Endothelial cell of umbilical vein (primary cell): Measurements from ENCODE around the gene DDX31. TPM values are rescaled to one million over a fixed set of nuclear protein-coding genes. Genes with fewer than 3 reads are reported as not detected.

ENCODE experiments used
- BruUV-seq: library from RNA; stranded (reverse); fragments of 400-500 nt; replicated peaks from 2 replicates; lab custom pipeline; 2021; lab: Mats Ljungman, UMichigan
- CTCF ChIA-PET: fragments of 300-600, 350-600 bp; sonication (Branson Sonifier 250); formaldehyde crosslinking; loops from one replicate; lab custom pipeline; 2021; ENCODE audit warnings: antibody characterized with exemption, inconsistent platforms; lab: Charles Lee
- POLR2A ChIA-PET: fragments of 300-600, 350-600 bp; sonication (Branson Sonifier 250); formaldehyde crosslinking; loops from one replicate; lab custom pipeline; 2021; ENCODE audit warnings: antibody characterized with exemption, inconsistent platforms; lab: Charles Lee
- DNase-seq: peaks from one replicate; pipeline ENCODE4 v3.0.0-alpha.2; 2011; ENCODE audit warnings: low read depth, low spot score
- FAIRE-seq: peaks from 2 replicates; lab custom pipeline; 2011; peaks lifted over from hg19 to GRCh38; lab: Jason Lieb, UNC
- H2AFZ ChIP-seq: 2 replicates; pipeline ENCODE4 v1.6.0; 2012; ENCODE audit warnings: low read depth, low read length, control low read depth, inconsistent platforms
- H3K27ac ChIP-seq: 2 replicates; pipeline ENCODE4 v1.5.1; 2011; ENCODE audit warnings: low read depth, mild to moderate bottlenecking, control low read depth, low read length, moderate library complexity; ENCODE audit not compliant: insufficient read depth
- H3K27me3 ChIP-seq, 2 experiments: 2 replicates each; pipeline versions ENCODE4 v1.6.0 to v1.6.1; 2011; ENCODE audit warnings: low read length in 2 of 2, mixed read lengths in 1 of 2; ENCODE audit not compliant: control insufficient read depth in 2 of 2, insufficient read depth in 2 of 2
- H3K36me3 ChIP-seq, 2 experiments: 2 replicates in 1 of 2; 3 replicates in 1 of 2; pipeline ENCODE4 v1.5.1; 2011; ENCODE audit warnings: low read length in 2 of 2, mild to moderate bottlenecking in 1 of 2, moderate library complexity in 1 of 2; ENCODE audit not compliant: control insufficient read depth in 2 of 2, insufficient read depth in 2 of 2; ENCODE audit errors: extremely low read depth in 1 of 2
- H3K4me1 ChIP-seq: 3 replicates; pipeline ENCODE4 v1.5.1; 2011; ENCODE audit warnings: mild to moderate bottlenecking, low read length; ENCODE audit not compliant: control insufficient read depth, insufficient read depth; ENCODE audit errors: extremely low read depth
- H3K4me2 ChIP-seq: 2 replicates; pipeline ENCODE4 v1.6.1; 2011; ENCODE audit warnings: low read length, control low read depth, mixed read lengths; ENCODE audit not compliant: insufficient read depth
- H3K4me3 ChIP-seq, 3 experiments: fragments of 200-600 bp in 1 of 3; sonication (generic), shearing (Covaris generic) in 1 of 3; replicated peaks in 1 of 3; 2 replicates each; pipeline ENCODE4 v1.5.1; 2011 to 2016; ENCODE audit warnings: control low read depth in 3 of 3, low read length in 3 of 3, mild to moderate bottlenecking in 2 of 3, inconsistent platforms in 1 of 3, low read depth in 1 of 3, moderate library complexity in 1 of 3; ENCODE audit not compliant: insufficient read depth in 1 of 3
- H3K79me2 ChIP-seq: 2 replicates; pipeline ENCODE4 v1.6.0; 2012; ENCODE audit warnings: low read length, inconsistent platforms; ENCODE audit not compliant: control insufficient read depth, insufficient read depth
- H3K9ac ChIP-seq: replicated peaks from 2 replicates; pipeline ENCODE3; 2011; ENCODE audit warnings: low read length, control low read depth; ENCODE audit not compliant: insufficient read depth; ENCODE audit errors: extremely low read depth
- H3K9me1 ChIP-seq: replicated peaks from 3 replicates; pipeline ENCODE4 v1.6.0; 2011; ENCODE audit warnings: mild to moderate bottlenecking, low read length; ENCODE audit not compliant: control insufficient read depth, insufficient read depth; ENCODE audit errors: extremely low read depth
- H3K9me3 ChIP-seq: replicated peaks from 2 replicates; pipeline ENCODE4 v1.5.1; 2012; ENCODE audit warnings: low read length, inconsistent platforms; ENCODE audit not compliant: control insufficient read depth, insufficient read depth
- H4K20me1 ChIP-seq: replicated peaks from 2 replicates; pipeline ENCODE3; 2011; ENCODE audit warnings: mild to moderate bottlenecking, low read length; ENCODE audit not compliant: control insufficient read depth, insufficient read depth; ENCODE audit errors: extremely low read depth
- CTCF ChIP-seq, 2 donors: IDR thresholded peaks; 1 replicate in 1 of 2; 2 replicates in 1 of 2; pipeline ENCODE4 v1.5.1; 2011; ENCODE audit warnings: low read length in 2 of 2, mild to moderate bottlenecking in 2 of 2, moderate library complexity in 2 of 2, control low read depth in 1 of 2, inconsistent platforms in 1 of 2, low read depth in 1 of 2; ENCODE audit not compliant: insufficient read depth in 1 of 2; ENCODE audit errors: extremely low read depth in 1 of 2
- EZH2 ChIP-seq: IDR thresholded peaks from 2 replicates; pipeline ENCODE4 v1.6.1; 2012; ENCODE audit warnings: borderline replicate concordance, low read depth, mild to moderate bottlenecking, moderate library complexity, low read length, inconsistent platforms; ENCODE audit not compliant: severe bottlenecking
- FOS ChIP-seq: IDR thresholded peaks from 2 replicates; pipeline ENCODE4 v1.6.1; 2011; ENCODE audit warnings: mild to moderate bottlenecking, low read length, moderate library complexity, borderline replicate concordance; ENCODE audit not compliant: insufficient read depth
- GATA2 ChIP-seq: IDR thresholded peaks from 2 replicates; pipeline ENCODE4 v1.7.0; 2011; ENCODE audit warnings: low read depth, mild to moderate bottlenecking, moderate library complexity, mixed read lengths, low read length; ENCODE audit not compliant: insufficient read length, insufficient read depth
- JUN ChIP-seq: IDR thresholded peaks from 2 replicates; pipeline ENCODE4 v1.6.1; 2011; ENCODE audit warnings: borderline replicate concordance, low read depth; ENCODE audit not compliant: insufficient read length, insufficient read depth
- MAX ChIP-seq: IDR thresholded peaks from 2 replicates; pipeline ENCODE4 v1.6.1; 2011; ENCODE audit not compliant: insufficient read depth, insufficient read length
- MYC ChIP-seq: IDR thresholded peaks from one replicate; pipeline ENCODE4 v1.6.1; 2011; ENCODE audit warnings: mild to moderate bottlenecking, low read depth, low read length
- POLR2A ChIP-seq: IDR thresholded peaks from 2 replicates; pipeline ENCODE4 v1.6.1; 2012; ENCODE audit warnings: low read depth, mild to moderate bottlenecking, control low read depth, low read length
- POLR2AphosphoS5 ChIP-seq: IDR thresholded peaks from 2 replicates; pipeline ENCODE4 v1.6.1; 2012; ENCODE audit warnings: low read depth, mild to moderate bottlenecking, control low read depth, low read length, moderate library complexity; ENCODE audit not compliant: insufficient read depth
- dilution Hi-C: fragments of 300-500 bp; cut with MboI; formaldehyde crosslinking; loops from one replicate; pipeline ENCODE4 v1.15.0; 2019; ENCODE audit warnings: low sequenced_read_pairs; ENCODE audit not compliant: extremely low pct_ligation_motif_present
- intact Hi-C: fragments of 100-400 bp; cut with micrococcal nuclease; formaldehyde crosslinking; loops from one replicate; pipeline ENCODE4 v1.10.0; 2022
- polyA plus RNA-seq, 4 experiments: library from polyadenylated mRNA; depleted of rRNA in 3 of 4; stranded (reverse) in 3 of 4; unstranded in 1 of 4; fragments of >200 nt; gene quantifications; 2 replicates each; pipeline versions ENCODE4 v1.2.1 to v1.2.3, GENCODE V29; 2011 to 2012; ENCODE audit warnings: missing spikeins in 1 of 4
- total RNA-seq: library from RNA; stranded (reverse); gene quantifications from 2 replicates; pipeline ENCODE4 v1.2.3, GENCODE V29; 2021

The DDX31 gene
- total and polyA plus RNA-seq, 2 donors (not counting 3 experiments of a cell fraction or from before 2014, with no cell fraction given): 8.0 to 16.3 TPM

- DNase-seq: no peak
- dilution Hi-C loops: no loop called here
- H3K9me3 ChIP-seq: no peaks in the 10 kb centered on the region
- H3K4me3 ChIP-seq: no peak overlapping the region
- POLR2A ChIA-PET: no interaction called here
- H3K9ac ChIP-seq: no peak overlapping the region
- BruUV-seq: no TSS peak
- no peaks in the 10 kb centered on the region for H3K79me2 ChIP-seq
- CTCF ChIA-PET: interaction anchor here (0.8 to 2.9 kb wide), 3 partner anchors 15 to 75 kb away, joined by 3 to 9 read pairs (median 3); partner anchors contain the start of gene GTF3C4
- H3K27me3 ChIP-seq: no peaks in the 10 kb centered on the region
- no peak overlapping the region for H3K4me2 ChIP-seq
- H3K9me1 ChIP-seq: no peaks in the 10 kb centered on the region
- H3K4me1 ChIP-seq: no peaks in the 10 kb centered on the region
- no peak overlapping the region for H3K27ac ChIP-seq
- no peaks in the 10 kb centered on the region for H4K20me1 ChIP-seq
- intact Hi-C loops: no loop called here
- TF ChIP-seq FOS: peak; percentile 41
- TF ChIP-seq JUN: no peak
- peak in 1 of 2 donors; percentile 14 for TF ChIP-seq CTCF (IDR thresholded peaks at IDR 0.05; ENCODE audit: extremely low read depth in 1 of 2, insufficient read depth in 1 of 2, low read depth in 1 of 2, low read length in 2 of 2)
- H2AFZ ChIP-seq: no peak overlapping the region
- H3K36me3 ChIP-seq: peaks cover 3 to 6% of the 10 kb centered on the region in 2 experiments
- peak; percentile 31 for FAIRE-seq
These were observed 24.4 kb upstream of the DDX31 start for GRCh38 chr9:132694144-132694543.

DNA sequence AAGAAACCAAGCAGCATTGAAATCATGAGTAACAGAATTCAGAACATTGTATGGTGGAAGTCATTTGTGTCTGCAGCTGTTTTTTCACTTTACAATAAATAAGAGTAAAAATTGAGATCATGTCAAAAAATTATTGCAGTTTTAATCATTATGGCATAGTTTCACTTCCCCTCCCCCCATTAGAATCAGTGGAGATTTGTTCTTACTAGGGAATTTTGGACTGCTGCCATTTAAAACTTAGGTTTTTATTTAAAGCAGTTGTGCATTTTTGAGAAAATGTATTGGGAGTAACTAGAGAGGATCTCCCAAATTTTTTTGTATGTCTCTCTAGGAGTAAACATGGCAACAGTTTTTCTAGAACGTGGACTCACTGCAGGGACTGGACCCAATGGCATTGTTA, 20.9 kb upstream of the DDX31 start:
- Histone ChIP-seq H3K9me1 (no peaks in the 10 kb centered on the region), H3K27me3 (no peaks in the 10 kb centered on the region), H3K36me3 (peaks cover 7 to 18% of the 10 kb centered on the region in 2 experiments), H2AFZ (no peak overlapping the region), H3K79me2 (peaks cover 2% of the 10 kb centered on the region), H3K4me3 (no peak overlapping the region), H3K4me1 (no peaks in the 10 kb centered on the region), H3K4me2 (no peak overlapping the region), H3K9me3 (no peaks in the 10 kb centered on the region), H3K9ac (no peak overlapping the region), H3K27ac (no peak overlapping the region), H4K20me1 (no peaks in the 10 kb centered on the region)
- ChIA-PET CTCF (interaction anchor here (1.2 to 1.6 kb wide), 2 partner anchors 13 to 17 kb away, joined by 3 read pairs; no protein-coding TSS in a partner anchor), POLR2A (interaction anchor here (0.7 kb wide), 1 partner anchor 280 kb away, joined by 5 read pairs; the partner anchor contains the start of gene CFAP77)
- TF ChIP-seq GATA2 (no peak), MAX (no peak), FOS (no peak), MYC (no peak), POLR2A (no peak), EZH2 (no peak), CTCF (IDR thresholded peaks at IDR 0.05; ENCODE audit: extremely low read depth in 1 of 2, insufficient read depth in 1 of 2, low read depth in 1 of 2, low read length in 2 of 2) (no peak), POLR2AphosphoS5 (no peak), JUN (no peak)
- intact Hi-C loops: no loop called here
- dilution Hi-C loops: no loop called here
- no TSS peak for BruUV-seq
- DNase-seq: no peak
- FAIRE-seq: peak; percentile 55
